CD4-positive, alpha-beta T cell treated with Interleukin-17A for 4 hours (primary cell): ENCODE results near the gene WDR33.
"Not testable (repeated sequence)": the region's sequence is repeated elsewhere in the genome, so short reads cannot be mapped to it uniquely, and the experiment has no call there.

ENCODE experiments used
- DNase-seq: peaks from one replicate; pipeline ENCODE4 v3.0.0-alpha.2; 2020; ENCODE audit warnings: mixed read lengths

Gene WDR33

GRCh38 chr2:127762441-127762840 is 48.5 kb downstream of the WDR33 start:
- no peak for DNase-seq

DNA sequence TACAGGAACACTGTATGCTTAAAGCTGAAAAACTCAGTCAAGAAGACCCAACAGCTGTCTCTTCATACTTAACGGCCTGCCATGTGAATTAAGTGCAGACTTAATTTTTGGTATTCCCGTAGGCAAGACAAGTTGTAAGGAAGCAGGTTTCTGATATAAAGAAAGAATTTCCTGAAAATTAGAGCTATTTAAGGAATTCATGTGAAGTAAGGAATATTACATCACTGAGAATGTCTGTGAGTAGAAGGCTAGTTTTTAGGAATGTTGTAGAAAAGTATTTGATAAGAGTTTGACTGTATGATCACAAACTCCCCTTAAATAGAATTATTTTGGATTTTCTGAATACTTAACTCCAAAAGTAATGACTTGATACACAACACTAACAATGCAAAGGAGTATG is 51.0 kb downstream of the WDR33 start:
- no peak for DNase-seq

GRCh38 chr2:127754186-127754585 is 56.8 kb downstream of the WDR33 start:
- no peak for DNase-seq

- no peak for DNase-seq
Measured at GRCh38 chr2:127753374-127753773, 57.6 kb downstream of the WDR33 start.

- not testable (repeated sequence) for DNase-seq
Measured at GRCh38 chr2:127749537-127749936, 61.4 kb downstream of the WDR33 start.

DNA sequence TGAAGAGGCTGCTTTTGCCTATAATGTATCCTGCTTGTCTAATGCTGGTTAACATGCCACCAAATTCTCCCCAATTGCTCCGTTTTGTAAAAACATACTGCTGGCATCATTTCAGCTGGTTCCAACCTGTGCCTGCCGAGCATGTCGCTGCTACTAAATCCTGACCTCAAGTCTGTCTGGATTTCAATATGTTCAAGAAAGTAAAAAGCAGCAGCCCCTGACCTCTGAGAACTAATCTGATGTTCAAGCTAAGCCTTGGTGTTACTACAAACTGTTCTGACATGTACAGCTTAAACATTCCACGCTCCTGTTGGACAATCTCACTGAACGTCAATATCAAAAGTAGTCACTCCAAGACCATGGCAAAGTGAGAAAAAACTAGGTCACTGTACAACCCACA is 63.4 kb downstream of the WDR33 start:
- DNase-seq: no peak

DNA sequence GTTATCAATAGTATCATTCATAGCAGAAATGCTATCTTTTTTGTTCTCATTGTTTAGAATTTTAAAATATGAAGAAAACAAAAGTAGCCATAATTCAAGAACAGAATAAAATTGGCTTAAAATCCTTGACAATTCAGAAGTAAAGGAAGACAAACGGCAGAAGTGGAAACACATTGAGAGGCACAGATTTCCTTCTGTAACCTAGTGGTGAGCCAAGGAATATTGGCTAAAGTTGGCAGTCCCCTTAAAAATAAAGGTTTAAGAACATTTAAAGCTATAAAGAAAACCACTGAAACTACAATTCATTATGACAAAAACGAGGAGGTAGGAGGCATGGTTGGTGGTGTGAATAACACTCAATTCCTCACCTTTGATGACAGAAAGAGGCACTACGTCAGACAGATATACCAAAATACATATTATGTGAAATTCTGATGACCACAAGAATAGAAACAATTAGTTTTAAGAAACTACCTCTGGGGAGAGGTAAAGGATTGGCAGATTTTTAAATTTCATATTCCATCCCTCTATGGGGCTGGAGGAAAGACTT is 67.4 kb downstream of the WDR33 start:
- no peak for DNase-seq

DNA sequence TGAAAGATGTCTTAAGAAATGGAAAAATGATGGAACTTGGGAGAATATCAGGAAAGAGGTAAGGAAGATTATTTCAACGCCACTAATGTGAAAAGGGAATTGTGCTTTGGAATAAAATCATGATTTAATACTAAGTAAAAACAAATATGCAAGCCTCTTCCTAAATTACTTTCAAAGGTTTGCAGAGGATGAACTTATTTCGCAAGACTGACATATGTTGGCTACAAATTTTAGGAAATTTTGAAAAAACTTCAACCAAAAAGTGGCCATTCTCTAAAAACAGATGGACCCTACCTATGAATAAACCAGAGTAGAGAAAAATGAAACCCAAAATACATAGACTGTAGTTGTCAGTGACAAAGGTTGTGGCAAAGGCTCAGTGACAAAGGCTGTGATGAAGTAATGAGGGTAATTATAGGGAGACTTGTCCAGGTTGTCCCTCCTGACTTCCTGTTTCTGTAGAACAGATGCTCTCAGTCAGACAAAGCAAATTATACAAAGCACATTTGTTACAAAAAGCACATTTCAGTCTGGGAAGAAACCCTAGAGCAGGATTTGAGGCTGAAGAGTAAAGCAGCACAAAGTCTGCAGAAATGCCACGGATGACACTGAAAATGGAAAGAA is 70.2 kb downstream of the WDR33 start:
- DNase-seq: no peak

DNA sequence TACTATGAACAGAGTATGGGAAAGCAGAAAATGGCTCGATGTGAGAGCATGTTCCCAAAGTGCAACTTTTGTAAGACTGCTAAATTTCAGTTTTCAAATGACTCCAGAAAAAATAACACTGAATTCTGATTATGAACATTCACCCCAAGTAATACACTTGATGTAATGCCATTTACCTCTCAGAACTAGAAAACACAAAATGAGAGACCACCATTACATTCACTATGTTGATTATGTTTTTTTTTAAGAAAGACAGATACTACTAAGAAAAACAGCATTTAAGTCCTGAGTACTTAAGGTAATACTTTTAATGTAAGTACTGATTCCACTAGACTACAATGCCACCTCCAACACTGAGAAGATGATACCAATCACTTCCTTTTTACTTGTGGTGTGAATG is 71.2 kb downstream of the WDR33 start:
- no peak for DNase-seq

- no peak for DNase-seq
Measured at GRCh38 chr2:127737892-127738291, 73.1 kb downstream of the WDR33 start.

- DNase-seq: no peak
Measured at GRCh38 chr2:127735537-127736399, 75.2 kb downstream of the WDR33 start.

DNA sequence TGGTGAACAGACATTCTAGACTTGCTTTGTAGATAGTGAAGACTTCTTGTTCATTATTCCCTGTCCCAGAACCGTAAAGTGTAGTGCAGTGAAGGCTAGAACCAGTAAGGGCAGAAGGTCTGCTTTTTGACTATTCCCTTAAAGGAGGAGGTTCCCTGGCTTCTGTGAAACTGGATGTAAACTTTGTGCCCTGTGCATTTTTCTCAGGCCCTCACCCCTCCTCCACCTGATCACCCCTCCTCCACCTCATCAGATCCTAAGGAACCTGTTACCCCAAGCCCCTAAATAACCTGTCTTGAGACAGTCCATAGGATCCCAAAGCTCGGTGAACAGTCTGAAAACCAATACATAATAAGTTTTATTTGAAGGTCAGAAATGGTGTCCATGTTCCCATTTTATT is 75.9 kb downstream of the WDR33 start:
- DNase-seq: no peak

DNA sequence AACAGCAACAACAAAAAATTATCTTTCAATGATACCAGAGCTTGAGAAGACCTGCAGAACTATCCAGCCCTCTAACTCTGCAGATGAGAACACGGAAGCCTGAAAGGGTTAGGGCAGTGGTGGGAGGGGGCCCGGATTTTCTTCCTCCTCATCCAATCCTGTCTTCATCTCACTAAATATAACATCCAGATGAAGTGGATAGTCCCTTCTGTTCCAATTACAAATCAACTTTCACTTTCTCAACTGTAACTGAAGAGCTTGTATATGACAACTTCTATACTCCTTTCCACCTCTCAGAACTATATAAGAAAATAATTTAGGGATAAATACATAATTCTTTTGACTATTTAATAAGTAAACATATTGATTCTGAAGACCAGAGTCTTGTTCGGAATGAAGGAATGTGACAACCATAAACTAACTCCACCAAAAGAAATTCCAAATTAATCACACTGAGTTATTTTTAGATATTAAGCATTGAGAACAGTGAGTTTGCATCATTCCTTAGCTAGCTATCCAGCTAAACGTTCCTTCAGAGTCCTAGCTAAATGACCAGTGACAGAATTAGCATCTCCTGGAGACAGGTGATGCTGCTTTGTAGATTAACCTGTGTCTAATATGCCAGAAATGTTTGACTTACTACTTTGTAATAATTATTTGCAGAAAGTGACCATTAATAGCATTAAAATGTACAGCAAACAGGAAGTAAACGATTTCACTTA is 77.0 kb downstream of the WDR33 start:
- no peak for DNase-seq

DNA sequence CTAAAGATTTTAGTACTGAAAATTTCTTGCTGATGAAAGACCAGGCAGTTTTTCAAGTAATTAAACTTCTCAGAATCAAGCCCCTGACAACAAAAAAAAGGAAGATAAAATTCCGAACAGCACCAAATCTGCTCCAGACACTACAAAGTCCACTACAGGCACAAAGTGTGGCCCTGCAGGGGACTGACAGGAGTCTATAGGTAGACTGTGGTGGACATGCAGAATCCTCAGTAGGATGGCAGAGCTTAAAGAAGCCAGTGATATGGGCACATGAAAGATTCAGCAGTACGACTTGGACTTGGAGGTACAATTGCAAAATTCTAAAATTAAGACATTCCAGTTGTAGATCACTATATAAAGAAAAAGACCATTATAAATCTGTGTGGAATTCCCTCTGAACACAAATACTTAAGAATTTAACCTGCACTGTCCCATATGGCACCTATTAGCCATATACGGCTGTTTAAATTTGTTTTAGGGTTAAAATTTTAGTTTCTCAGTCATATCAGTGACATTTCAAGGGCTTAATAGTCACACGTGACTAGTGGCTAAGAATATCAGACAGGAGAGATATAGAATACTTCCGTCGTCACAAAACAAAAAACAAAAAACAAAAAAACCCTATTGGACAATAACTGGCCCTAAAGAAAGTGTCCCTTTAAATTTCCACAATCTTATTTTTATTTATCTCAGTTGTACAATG is 77.7 kb downstream of the WDR33 start:
- no peak for DNase-seq

GRCh38 chr2:127726158-127726880 is 84.7 kb downstream of the WDR33 start:
- no peak for DNase-seq

DNA sequence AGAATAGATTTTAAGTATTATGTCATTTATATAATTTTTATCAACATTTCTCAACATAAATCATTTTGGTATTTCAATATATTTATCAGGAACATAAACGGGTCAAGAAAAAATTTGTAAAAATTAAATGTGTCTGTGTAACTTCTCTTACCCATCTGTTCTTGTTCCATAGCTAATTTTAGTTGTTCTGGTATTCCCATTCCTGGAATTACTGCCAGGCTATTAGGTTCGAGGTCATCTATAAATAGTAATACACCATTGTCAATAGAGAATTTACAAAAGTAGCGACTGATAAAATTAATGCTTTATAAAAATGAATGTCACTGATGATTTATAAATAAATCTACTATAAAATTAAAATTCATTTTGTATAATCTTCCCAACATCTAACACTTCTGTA is 88.2 kb downstream of the WDR33 start:
- no peak for DNase-seq

DNA sequence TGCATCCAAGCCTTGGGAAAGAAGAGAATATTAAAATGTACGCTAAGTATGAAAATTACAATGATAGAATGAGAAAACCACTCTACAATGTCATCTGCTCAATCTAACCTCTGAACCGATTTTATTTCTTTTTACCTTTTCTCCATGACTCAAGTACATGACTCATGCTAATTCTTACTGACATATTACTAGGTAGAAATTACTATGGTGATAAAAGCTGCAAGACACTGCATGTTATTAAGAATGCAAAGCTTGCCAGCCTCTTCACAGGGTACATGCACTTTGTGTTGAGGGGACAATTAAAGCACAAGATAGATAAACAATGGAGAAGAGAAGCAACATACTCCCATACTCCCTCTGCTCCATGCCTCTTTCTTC is 89.0 kb downstream of the WDR33 start:
- no peak for DNase-seq

DNA sequence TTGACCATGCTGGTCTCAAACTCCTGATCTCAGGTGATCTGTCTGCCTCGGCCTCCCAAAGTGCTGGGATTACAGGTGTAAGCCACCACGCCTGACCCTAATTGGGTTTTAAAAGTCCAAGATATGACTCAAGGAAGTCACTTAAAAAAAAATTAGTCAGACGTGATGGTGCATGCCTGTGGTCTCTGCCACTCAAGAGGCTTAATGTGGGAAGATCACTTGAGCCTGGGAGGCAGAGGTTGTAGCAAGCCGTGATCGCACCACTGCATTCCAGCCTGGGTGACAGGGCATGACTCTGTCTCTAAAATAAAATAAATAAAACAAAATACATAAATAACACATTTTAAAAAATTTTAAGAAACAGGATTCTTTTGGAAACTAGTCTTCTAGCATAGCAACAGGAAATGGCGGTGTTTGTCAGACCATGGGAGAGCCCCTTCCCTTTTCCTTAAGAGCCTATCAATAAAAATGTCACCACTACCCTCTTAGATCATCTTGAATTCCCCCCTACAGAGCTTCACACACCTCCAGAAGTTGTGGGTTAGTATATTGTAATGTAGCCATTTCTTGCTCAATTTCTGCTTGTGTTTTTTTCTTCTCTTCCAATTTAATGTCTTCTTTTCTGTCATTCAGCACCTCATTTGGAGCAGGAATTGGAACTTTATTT is 89.5 kb downstream of the WDR33 start:
- no peak for DNase-seq

DNA sequence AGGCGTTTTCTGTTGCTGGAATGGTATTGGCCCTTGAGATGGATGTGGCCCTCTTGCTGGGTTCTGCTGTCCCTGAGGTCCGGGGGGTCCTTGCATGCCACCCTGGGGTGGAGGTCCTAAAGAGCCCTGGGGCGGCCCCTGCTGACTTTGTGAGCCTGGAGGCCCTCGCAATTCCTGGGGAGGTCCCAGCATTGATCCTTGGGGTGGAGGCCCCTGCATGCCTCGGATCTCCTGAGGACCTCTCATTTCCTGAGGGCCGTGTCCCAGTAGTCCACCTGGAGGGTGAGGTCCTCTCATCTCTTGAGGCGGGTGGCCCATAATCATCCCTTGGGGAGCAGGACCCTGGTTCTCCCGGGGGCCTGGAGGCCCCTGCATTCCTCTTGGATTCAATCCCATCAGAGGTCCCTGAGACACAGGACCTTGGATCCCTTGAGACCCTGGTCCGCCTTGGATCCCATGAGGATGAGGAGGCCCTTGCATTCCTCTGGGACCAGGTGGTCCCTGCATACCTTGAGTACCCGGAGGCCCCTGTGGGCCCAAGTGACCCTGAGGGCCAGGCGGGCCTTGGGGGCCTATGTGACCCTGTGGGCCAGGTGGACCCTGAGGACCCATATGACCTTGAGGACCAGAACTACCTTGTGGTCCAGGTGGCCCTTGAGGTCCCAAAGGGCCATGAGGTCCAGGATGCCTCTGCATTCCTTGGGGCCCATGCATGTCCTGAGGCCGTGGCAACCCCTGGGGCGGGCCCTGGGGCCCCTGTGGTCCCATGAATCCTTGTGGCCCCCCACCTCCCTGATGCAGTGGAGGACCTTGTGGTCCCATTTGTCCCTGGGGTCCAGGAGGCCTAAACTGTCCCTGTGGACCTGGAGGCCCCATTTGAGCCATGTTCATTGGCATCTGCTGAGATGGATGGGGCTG is 91.4 kb downstream of the WDR33 start:
- DNase-seq: no peak

GRCh38 chr2:127718271-127718670 is 92.7 kb downstream of the WDR33 start:
- no peak for DNase-seq
